Measurements from ENCODE around the gene ASCC3. TPM values are rescaled to one million over a fixed set of nuclear protein-coding genes. Genes with fewer than 3 reads are reported as not detected.

The ASCC3 gene
- total RNA-seq, 1 donor from 2014 or later, result 12.7 TPM

- intact Hi-C loops (cut with DNase I), result no loop called here
- DNase-seq (ENCODE audit: low spot score in 2 of 2), result no peak
- Histone ChIP-seq H3K9me3 (no peaks in the 10 kb centered on the region), H3K4me1 (no peaks in the 10 kb centered on the region), H3K27me3 (no peaks in the 10 kb centered on the region), H3K27ac (no peak overlapping the region), H3K4me3 (no peak overlapping the region), H3K36me3 (no peaks in the 10 kb centered on the region)
- TF ChIP-seq CTCF (IDR thresholded peaks at IDR 0.05), result no peak
These were observed 58.1 kb downstream of the ASCC3 start for GRCh38 chr6:100823041-100823440.

- no peak overlapping the region for H3K27ac ChIP-seq
- DNase-seq (ENCODE audit: low spot score in 2 of 2), result no peak
- intact Hi-C loops (cut with DNase I), result no loop called here
- no peaks in the 10 kb centered on the region for H3K4me1 ChIP-seq
- no peaks in the 10 kb centered on the region for H3K27me3 ChIP-seq
- H3K36me3 ChIP-seq, result peaks cover 0 to under 1% of the 10 kb centered on the region in 2 donors
- H3K9me3 ChIP-seq, result no peaks in the 10 kb centered on the region
- no peak overlapping the region for H3K4me3 ChIP-seq
- no peak for TF ChIP-seq CTCF (IDR thresholded peaks at IDR 0.05)
These were observed 63.1 kb downstream of the ASCC3 start for GRCh38 chr6:100818066-100818465.

- H3K4me3 ChIP-seq, result no peak overlapping the region
- H3K27ac ChIP-seq, result no peak overlapping the region
- H3K27me3 ChIP-seq, result no peaks in the 10 kb centered on the region
- intact Hi-C loops (cut with DNase I), result no loop called here
- H3K36me3 ChIP-seq, result peaks cover 0 to 8% of the 10 kb centered on the region in 2 donors
- no peak for TF ChIP-seq CTCF (IDR thresholded peaks at IDR 0.05)
- no peaks in the 10 kb centered on the region for H3K9me3 ChIP-seq
- no peak for DNase-seq (ENCODE audit: low spot score in 2 of 2)
- H3K4me1 ChIP-seq, result no peaks in the 10 kb centered on the region
These were observed 71.1 kb downstream of the ASCC3 start for GRCh38 chr6:100810015-100810414.

GRCh38 chr6:100809346-100809745 is 71.8 kb downstream of the ASCC3 start:
- H3K4me3 ChIP-seq, result no peak overlapping the region
- H3K36me3 ChIP-seq, result peaks cover 0 to 8% of the 10 kb centered on the region in 2 donors
- intact Hi-C loops (cut with DNase I), result no loop called here
- no peak for TF ChIP-seq CTCF (IDR thresholded peaks at IDR 0.05)
- no peaks in the 10 kb centered on the region for H3K4me1 ChIP-seq
- H3K27me3 ChIP-seq, result no peaks in the 10 kb centered on the region
- no peak for DNase-seq (ENCODE audit: low spot score in 2 of 2)
- no peaks in the 10 kb centered on the region for H3K9me3 ChIP-seq
- no peak overlapping the region for H3K27ac ChIP-seq

- no peak for DNase-seq (ENCODE audit: low spot score in 2 of 2)
- intact Hi-C loops (cut with DNase I), result no loop called here
- Histone ChIP-seq H3K4me3 (no peak overlapping the region), H3K27me3 (no peaks in the 10 kb centered on the region), H3K27ac (no peak overlapping the region), H3K36me3 (peaks cover 0 to 8% of the 10 kb centered on the region in 2 donors), H3K4me1 (no peaks in the 10 kb centered on the region), H3K9me3 (no peaks in the 10 kb centered on the region)
- no peak for TF ChIP-seq CTCF (IDR thresholded peaks at IDR 0.05)
These were observed 72.4 kb downstream of the ASCC3 start for GRCh38 chr6:100808638-100809275.

- no peaks in the 10 kb centered on the region for H3K36me3 ChIP-seq
- intact Hi-C loops (cut with DNase I), result no loop called here
- DNase-seq (ENCODE audit: low spot score in 2 of 2), result no peak
- TF ChIP-seq CTCF (IDR thresholded peaks at IDR 0.05), result no peak
- no peaks in the 10 kb centered on the region for H3K27me3 ChIP-seq
- no peaks in the 10 kb centered on the region for H3K4me1 ChIP-seq
- H3K27ac ChIP-seq, result no peak overlapping the region
- H3K9me3 ChIP-seq, result no peaks in the 10 kb centered on the region
- H3K4me3 ChIP-seq, result no peak overlapping the region
These were observed 74.8 kb downstream of the ASCC3 start for GRCh38 chr6:100806296-100806695.

All from ascending aorta (tissue), 2 donors.